NCI-H1436 (cell line): ENCODE measurements around the gene CXCL1.

ENCODE experiments used
- DNase-seq: peaks from one replicate; lab custom pipeline; 2025; lab: John Stamatoyannopoulos, UW

Gene CXCL1

DNA sequence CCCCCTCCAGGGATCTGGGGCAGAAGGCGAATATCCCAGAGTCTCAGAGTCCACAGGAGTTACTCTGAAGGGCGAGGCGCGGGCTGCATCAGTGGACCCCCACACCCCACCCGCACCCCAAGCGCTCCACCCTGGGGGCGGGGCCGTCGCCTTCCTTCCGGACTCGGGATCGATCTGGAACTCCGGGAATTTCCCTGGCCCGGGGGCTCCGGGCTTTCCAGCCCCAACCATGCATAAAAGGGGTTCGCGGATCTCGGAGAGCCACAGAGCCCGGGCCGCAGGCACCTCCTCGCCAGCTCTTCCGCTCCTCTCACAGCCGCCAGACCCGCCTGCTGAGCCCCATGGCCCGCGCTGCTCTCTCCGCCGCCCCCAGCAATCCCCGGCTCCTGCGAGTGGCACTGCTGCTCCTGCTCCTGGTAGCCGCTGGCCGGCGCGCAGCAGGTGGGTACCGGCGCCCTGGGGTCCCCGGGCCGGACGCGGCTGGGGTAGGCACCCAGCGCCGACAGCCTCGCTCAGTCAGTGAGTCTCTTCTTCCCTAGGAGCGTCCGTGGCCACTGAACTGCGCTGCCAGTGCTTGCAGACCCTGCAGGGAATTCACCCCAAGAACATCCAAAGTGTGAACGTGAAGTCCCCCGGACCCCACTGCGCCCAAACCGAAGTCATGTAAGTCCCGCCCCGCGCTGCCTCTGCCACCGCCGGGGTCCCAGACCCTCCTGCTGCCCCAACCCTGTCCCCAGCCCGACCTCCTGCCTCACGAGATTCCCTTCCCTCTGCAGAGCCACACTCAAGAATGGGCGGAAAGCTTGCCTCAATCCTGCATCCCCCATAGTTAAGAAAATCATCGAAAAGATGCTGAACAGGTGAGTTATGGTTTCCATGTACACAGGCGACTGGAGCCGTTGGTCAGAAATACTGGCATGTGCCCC, at the start of gene CXCL1:
CXCL1 (plus strand) TSS at position 264 of the 926 bp plus-strand sequence; CDS start at position 342, 78 bp downstream.
- no peak for DNase-seq

- no peak for DNase-seq
Measured at GRCh38 chr4:73821325-73821724, 47.9 kb upstream of the CXCL1 start.

- no peak for DNase-seq
Measured at GRCh38 chr4:73822389-73822788, 46.8 kb upstream of the CXCL1 start.

DNA sequence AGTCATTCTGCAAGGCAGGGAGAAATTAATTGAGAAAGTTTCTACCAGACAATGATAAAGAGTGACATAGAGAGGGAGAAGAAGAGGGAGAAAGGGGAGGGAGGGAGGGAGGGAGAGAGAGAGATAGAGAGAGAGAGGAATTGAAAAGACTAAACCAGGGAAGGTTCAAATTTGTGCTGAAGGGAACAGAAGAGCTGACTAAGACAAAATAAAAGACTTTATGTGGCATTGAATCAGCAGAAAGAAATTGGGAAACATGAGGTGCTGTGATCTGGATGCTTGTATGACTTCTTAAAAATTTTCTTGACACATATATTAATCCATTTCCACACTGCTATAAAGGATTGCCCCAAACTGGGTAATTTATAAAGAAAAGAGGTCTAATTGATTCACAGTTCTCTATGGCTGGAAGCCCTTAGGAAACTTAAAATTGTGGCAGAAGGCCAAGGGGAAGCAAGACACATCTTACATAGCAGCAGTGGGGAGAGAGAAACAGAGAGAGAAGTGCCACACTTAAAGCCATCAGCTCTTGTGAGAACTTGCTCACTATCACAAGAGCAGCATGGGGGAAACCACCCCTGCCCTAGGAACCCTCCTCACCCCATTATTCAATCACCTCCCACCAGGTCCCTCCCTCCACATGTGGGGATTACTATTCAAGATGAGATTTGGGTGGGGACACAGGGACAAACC, 46.2 kb upstream of the CXCL1 start:
- DNase-seq = no peak

GRCh38 chr4:73823760-73824159, 45.4 kb upstream of the CXCL1 start:
- no peak for DNase-seq

DNA sequence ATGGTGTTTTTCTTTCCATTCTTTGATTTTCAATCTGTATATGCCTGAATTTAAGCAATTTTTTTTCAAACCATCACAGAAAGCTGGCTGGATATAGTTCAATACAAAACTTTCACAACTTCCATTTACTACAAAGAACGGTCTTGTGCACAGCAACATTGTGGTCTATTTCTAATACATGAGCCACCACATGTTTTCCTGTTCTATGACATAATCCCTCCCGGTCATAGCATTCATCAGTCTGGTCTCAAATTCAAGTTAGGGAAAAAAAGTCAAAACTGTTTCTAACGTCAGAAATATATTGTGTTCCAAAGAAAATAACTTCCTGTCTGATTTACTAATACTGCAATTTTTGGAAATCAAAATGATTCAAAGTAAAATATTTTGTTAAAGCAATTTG, 40.2 kb upstream of the CXCL1 start:
- no peak for DNase-seq

DNA sequence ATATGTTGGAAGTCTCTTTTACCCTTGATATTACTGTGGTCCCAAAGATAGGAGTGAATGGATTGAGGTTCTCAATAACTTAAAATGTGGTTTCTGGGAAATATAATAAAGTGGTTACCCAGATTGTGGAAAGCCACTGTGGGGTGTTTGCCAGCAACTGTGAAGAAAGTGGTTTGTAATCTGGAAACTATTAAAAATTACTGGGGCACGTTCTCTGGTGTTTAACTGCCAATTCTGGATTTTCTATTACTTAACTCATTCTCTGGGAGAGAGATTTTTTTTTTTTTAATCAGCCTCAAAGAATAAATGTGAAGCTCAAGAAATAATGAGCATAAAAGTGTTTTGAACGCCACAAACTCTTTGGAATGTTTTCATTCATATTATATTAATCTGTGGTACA, 37.6 kb upstream of the CXCL1 start:
- no peak for DNase-seq

GRCh38 chr4:73832651-73833237, 36.4 kb upstream of the CXCL1 start:
- DNase-seq = no peak

- no peak for DNase-seq
Measured at GRCh38 chr4:73836373-73837279, 32.6 kb upstream of the CXCL1 start, which contains the start of gene CXCL6. TSS of gene CXCL6 (plus strand) at chr4:73836678. CDS start at chr4:73836751, 73 bp downstream.

GRCh38 chr4:73839071-73839470, 30.1 kb upstream of the CXCL1 start:
- no peak for DNase-seq

GRCh38 chr4:73839715-73840114, 29.5 kb upstream of the CXCL1 start:
- no peak for DNase-seq

GRCh38 chr4:73841243-73841925, 27.8 kb upstream of the CXCL1 start:
- no peak for DNase-seq

DNA sequence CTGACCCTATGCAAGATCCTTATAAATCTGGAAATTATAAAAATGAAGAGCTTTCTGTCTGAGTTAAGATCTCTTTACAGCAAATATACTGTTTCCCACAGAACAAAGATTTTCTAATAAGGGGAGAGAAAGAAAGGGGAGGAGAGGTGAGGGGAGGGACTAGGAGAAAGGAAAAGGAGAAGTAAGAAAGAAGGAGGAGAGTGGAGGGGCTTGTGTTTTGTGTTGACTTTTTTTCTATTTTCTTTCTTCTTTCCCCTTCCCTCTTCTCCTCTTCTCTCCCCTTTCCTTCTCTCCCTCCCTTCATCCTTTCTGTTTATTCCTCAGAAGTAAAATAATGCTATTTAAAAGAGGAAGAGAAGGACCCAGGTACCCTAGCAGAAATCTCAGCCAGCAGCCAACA, 26.5 kb upstream of the CXCL1 start:
- no peak for DNase-seq

DNA sequence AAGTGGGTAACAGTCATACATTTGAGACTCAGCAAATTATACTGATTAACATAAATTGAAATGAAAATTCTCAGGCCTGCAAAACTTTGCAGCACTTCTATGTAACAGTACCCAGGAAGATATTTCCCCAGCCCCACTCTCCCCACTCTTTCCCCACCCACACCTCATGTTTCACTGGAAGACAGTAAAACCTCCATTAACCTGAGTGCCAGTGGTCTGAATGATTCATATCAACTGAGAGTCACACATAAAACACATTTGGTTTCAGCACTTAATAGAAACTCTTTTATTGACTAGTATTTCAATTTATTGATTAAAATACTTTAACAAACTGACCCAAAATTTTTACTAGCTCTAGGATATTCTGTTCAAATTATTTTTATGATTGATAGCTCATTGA, 25.8 kb upstream of the CXCL1 start:
- DNase-seq = no peak

DNA sequence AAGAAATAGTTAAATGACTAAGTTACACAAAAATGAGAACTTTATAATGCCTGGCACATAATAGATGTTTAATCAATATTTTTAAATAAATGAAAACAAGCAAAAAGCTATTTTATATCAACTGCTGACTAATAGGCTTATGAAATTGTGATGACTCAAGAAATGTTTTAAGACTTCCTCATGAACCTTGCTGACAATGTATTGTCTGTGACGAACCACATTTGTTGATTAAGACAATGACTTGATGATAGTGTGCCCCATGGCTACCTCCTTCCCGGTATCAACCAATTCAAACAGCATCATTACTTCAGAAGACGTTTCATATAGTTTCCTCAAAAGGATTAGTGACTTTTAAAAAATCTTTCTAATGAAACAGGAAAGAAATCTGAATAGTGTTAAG, 24.8 kb upstream of the CXCL1 start:
- no peak for DNase-seq

DNA sequence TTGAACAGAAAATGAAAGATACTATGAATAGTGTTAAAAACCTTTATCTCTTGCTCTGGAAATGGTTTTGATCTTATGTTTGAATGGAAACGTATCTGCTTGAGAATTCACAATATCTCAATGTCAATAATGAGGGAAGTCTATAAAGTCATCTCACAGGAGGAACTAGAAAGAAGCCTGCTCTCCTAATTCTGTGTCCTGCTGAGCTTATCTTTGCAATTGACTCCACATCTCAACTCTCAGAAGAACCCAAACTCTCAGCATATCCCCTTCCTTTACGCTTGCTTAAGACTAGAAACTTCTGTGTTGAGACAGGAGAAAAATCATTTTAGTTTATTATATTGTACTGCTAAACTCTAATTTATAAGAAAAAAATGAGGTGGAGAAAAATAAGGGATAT, 24.4 kb upstream of the CXCL1 start:
- DNase-seq = no peak

DNA sequence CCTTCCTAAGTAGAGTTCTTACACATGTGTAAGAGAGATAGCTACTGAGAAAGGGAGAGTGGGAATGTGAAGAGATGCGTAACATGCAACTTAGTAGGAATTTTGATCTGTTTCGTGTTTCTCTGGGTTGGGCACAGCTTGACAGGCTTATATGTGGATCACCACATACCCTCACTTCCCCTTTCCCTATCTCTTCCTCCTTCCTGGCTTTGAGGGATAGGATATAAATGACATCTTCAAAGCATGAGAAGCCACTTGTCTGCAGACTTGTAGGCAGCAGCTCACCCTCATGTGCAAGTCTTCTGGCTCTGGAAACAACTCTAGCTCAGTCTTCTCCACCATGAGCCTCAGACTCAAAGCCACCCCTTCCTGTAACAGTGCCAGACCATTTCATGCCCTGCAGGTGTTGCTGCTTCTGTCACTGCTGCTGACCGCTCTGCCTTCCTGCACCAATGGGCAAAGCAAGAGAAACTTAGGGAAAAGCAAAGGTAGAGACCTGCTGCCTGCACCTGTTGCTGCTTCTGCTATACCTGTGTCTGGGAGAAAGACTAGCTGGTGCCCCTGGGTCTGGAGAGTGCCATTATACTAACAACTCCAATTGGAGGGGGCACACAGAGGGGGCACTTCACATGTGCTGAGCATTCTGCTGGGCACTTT, 21.5 kb upstream of the CXCL1 start:
- no peak for DNase-seq

DNA sequence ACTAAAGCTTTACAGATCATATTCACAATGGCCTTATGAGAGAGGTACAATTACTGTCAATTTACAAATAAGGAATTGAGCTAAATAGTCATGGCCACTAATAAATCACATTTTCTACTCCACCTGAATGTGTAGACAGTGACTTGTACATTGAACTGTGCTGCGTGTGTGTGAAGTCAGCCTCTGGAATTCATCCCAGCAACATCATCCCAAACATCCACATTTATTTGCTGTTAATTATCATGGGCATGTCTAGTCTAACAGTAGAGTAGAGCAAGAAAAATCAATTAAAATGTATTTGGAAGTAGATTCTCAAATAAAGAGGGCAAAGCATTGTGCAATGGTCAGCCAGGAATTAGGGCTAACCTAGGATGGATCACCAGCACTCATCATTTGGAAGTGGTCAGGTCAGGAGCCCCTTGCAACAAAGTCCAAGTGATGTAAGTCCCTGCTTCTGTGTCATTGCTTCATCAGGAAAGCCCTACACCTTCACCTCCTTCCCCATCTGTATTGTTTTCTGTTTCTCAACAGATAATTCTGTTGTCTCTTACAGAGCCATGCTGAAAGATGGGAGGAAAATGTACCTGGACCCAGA, 20.9 kb upstream of the CXCL1 start:
- no peak for DNase-seq

GRCh38 chr4:73850261-73850970, 18.8 kb upstream of the CXCL1 start:
- no peak for DNase-seq

- DNase-seq = no peak
Measured at GRCh38 chr4:73851293-73851692, 17.9 kb upstream of the CXCL1 start.
